ENCODE data around the gene SOX9.
"Not testable (repeated sequence)": the region's sequence is repeated elsewhere in the genome, so short reads cannot be mapped to it uniquely, and the experiment has no call there.

The SOX9 gene

GRCh38 chr17:72126575-72127486 lies 6.0 kb downstream of the SOX9 start:
- DNase-seq (ENCODE audit: low spot score) = no peak

DNA sequence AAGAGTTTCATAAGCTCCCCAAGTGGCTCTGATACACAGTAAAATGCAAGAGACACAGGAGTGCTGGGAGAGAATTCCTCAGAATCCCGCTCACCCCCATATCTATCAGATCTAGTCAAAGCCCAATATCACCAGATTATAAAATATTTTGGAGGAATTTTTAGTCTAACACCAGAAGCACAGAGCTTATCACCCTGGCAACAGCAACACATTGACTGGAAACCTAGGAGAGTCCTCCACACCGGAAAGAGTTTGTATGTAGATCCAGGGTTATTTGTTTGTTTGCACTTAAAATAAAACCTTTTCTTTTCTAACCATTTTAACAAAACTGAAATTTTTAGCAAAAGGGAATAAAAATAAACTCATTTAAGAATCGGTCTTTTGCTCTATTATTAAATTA lies 7.2 kb downstream of the SOX9 start:
- DNase-seq (ENCODE audit: low spot score) = no peak

GRCh38 chr17:72134608-72135394 lies 14.0 kb downstream of the SOX9 start:
- DNase-seq (ENCODE audit: low spot score) = no peak

DNA sequence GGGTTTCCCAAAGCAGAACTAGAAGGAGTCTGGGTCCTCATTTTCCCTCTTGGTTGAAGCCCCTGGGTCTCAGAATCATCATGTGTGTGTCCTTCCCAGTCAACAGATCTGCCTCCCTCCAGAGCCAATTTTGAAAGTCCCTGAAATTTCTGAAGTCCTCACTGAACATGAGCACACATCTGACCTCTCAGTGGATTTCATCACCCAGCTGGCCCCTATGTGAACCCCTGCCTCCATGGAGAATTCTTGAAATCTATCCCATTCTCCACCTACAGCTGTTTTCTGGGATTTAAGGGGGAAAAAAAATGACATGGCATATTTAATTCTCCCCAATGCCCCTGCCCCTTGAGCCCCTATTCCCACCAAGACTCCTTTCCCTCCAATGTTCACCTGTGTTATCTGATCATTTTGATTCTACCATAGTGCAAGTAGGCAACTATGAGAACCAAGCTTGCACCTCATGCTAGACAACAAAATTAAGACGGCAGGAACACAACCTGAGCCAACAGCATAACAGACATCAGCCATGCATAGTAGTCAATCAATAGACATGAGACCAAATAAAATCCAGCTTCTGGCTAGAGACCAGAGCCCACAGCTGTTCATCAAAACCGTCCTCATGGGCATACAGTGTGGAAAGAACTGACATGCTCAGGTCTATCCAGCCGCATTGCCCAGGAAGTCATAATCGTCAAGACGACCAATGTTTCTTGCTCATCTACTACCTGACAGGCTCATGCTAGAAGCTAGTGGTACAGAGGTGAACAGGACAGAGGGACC lies 14.9 kb downstream of the SOX9 start:
- no peak for DNase-seq (ENCODE audit: low spot score)

DNA sequence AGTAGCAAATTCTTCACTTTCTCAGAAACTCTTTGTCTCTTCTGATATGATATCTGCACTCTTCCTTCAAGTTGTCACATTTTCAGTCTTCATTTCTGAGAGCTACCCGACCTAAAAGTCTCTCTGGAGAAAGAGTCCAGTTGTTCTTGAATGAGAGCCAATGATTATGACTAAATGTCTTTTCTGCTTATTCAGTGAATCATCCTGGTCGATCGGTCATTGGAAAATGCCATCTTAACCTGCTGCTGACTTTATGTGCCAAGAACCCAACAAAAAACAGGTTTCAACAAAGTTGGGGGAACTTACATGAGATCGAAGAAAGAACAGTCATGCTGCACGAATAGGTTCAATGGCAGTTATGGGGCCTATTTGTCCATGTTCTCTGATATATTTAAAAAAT lies 15.9 kb downstream of the SOX9 start:
- no peak for DNase-seq (ENCODE audit: low spot score)

GRCh38 chr17:72137161-72137560 lies 16.3 kb downstream of the SOX9 start:
- DNase-seq (ENCODE audit: low spot score) = no peak

DNA sequence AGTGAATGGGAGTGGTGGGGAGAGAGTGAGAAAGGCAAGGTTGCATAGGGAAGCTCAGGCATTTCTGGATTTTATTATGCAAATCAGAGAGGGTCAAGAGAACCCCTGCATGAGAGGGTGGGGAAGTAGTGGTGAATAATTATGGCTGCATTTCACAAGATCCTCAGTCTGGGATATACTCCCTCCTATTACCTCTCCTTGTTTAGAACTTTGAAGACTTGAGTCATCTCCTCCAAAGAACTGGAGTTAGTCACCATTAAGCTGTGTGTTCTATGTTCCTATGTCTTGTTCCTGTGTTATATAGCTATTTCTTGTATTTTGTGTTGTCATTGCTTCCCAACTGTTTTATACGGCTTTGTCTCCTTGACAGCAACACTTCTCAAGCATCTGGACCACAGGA lies 18.4 kb downstream of the SOX9 start:
- DNase-seq (ENCODE audit: low spot score) = no peak

- DNase-seq (ENCODE audit: low spot score) = no peak
These were observed 20.5 kb downstream of the SOX9 start for GRCh38 chr17:72141336-72141735.

DNA sequence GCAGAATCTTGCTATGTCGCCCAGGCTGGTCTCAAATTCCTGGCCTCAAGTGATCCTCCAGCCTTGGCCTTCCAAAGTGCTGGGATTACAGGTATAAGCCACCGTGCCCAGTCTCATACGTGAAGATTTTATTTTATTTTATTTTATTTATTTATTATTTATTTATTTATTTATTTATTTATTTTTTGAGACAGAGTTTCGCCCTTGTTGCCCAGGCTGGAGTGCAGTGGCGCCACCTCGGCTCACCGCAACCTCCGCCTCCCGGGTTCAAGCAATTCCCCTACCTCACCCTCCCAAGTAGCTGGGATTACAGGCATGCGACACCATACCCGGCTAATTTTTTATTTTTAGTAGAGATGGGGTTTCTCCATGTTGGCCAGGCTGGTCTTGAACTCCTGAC lies 21.3 kb downstream of the SOX9 start:
- not testable (repeated sequence) for DNase-seq (ENCODE audit: low spot score)

GRCh38 chr17:72142614-72143013 lies 21.8 kb downstream of the SOX9 start:
- DNase-seq (ENCODE audit: low spot score) = no peak

GRCh38 chr17:72143245-72143644 lies 22.4 kb downstream of the SOX9 start:
- DNase-seq (ENCODE audit: low spot score) = no peak

DNA sequence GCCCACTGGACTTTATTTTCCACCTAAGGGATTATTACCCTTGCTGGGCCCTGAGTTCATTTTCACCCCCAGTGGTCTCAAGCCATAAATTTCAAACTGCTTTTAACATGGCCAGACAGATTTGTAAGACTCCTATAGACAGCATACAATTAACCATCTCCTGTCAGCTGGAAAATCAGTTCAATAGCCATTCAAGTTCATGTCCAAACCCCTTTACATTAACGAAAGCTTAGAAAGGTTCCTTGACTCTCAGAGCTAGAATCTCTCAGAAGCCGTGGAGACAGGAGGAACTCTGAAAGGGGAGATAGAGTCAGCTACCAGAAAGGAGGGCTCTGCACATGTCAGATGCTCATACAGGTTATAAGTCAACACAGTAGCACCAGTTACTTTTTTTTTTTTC lies 23.3 kb downstream of the SOX9 start:
- DNase-seq (ENCODE audit: low spot score) = no peak

GRCh38 chr17:72145562-72145961 lies 24.7 kb downstream of the SOX9 start:
- no peak for DNase-seq (ENCODE audit: low spot score)

- no peak for DNase-seq (ENCODE audit: low spot score)
These were observed 25.1 kb downstream of the SOX9 start for GRCh38 chr17:72145962-72146361.

DNA sequence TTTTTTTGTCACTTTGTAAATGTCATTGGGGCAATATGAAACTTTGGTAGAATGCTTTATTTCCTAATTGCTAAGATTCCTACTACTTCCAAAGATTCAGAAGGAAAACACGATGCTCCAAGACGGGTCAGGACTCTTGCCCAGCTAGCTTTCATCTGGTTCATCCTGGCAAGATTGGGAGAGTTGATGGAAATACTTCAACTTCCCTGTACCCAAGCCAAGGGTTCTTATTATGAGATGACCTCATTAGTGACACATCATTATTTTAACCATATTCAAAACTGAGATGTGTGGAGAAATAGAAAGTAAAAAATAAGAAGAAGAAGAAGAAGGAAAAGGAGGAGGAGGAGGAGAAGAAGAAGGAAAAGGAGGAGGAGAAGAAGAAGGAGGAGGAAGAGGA lies 25.6 kb downstream of the SOX9 start:
- DNase-seq (ENCODE audit: low spot score) = no peak

DNA sequence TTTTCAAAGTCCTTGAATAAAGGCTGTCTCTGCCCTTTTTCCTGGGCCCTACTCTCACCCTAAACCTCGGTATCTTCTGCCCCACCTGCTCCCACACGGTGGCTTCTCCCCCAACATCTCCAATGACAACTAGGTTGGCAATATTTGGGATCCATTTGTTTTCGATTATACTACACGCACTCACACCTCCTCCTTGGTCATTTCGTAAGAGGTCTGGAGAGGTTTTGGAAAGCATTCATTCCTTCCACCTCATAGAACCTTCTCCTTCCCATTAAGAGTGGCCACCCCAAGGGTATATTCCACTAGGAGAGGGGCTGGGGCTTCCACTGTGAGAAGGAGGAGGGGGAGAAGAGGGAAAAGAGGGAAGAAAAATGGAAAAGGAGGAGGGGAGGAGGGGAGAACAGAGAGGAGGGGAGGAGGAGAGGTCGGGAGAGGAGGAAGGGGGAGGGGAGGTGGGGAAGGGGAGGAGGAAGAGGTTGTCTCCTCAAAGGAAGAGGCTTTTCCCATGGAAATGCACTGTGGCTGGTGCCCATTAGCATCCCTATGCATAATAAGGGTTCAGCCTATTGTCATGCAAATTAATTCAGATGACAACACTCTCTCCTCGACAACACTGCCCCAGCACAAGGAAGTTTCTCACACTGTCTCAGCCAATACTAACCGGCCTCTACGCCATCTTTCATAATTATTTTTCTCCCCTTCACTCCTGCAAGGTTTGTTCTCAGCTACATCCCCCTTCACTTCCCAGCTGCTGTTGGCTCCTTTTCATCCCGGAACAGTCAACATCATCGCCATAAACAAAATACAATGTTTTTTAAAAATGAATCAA lies 30.0 kb downstream of the SOX9 start:
- DNase-seq (ENCODE audit: low spot score) = no peak

DNA sequence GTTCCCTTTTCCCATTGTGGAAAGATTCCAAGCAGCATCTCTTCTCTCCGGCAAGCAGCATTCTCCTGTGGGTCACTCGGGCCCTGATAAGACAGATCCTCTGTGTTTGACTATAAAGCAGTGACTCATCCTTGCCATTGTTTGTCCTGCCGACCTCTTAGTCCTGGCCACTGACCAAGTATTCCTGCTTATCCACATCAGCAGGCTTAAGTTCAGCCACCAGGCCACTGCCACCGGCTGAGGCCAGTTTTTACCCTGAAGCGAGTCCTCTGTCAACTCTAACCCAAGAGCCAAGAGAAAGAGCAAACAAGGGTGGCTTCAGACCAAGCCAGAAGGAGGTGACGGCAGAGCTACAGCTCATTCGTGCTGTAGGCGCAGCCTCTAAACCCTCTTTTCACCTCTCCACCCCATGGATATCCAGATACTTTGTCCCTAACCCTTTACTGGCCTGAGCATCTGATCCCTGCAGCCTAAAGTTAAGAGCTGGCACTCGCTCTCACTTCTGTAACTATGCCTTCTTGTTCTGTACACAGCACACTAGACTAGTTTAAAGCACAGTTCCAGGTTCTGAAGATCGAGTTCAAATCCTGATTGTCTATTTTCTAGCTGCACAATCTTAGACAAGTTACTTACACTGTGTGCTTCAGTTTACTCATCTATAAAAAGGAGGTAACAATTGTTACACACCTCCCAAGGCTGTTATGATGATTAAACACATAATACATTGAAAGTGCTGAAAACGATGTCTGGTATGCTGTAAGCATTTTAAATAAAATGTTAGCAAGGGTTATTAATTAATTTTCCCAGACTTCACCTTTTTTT lies 31.0 kb downstream of the SOX9 start:
- DNase-seq (ENCODE audit: low spot score) = no peak

GRCh38 chr17:72152387-72152929 lies 31.6 kb downstream of the SOX9 start:
- DNase-seq (ENCODE audit: low spot score) = no peak

DNA sequence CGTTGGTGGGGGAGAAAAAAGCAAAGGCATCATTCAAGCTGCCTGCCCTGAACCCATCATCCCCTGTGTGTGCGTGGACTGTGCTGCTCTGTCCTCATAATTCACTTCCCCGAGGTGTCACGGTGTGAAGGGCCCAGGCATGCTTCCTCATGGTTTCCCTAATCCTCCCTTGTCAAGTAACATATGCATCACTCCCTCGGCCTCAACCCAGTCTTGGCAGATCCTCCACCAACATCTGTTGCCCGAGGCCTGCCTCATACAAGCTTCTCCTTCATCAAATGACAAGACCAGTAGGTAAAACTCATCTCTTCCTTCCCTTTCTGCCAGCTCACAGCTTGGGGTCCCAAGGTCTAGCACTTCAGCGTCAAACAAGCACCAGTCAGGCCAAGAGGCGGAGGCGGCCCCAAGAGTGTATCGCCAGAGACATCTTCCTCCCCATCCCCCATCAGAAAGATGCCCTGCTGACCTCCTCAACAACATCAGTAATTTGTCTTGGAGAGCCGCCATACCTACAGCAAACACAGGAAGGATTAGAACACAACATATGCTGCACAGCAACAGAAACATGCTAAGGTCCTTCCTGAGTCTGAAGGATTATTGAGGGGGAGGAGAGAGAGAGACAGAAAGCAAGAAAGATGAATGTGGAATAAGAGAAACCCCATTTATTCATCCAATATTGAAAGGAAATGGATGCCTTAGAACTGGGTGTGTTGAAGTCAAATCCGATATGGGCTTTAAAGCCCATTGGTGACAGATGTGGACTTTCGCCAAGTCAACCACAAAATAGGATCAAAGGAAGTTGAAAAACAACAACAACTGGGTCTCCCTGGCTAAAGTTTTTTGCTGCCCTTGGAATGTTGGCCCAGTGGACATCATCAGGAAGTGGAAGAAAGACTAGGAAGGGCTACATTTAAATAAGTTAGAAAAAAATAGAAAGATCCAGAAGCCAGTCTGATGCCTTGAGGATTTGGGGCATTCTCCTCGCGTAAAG lies 38.4 kb downstream of the SOX9 start:
- no peak for DNase-seq (ENCODE audit: low spot score)

Data from D341Med (cell line).